GM19351 (cell line): ENCODE results near the gene GRID1.

ENCODE experiments used
- ATAC-seq: cut with Tn5 transposase; IDR thresholded peaks from one replicate; pipeline ENCODE4 v1.9.1; 2021; ENCODE audit warnings: mild to moderate bottlenecking, moderate library complexity; ENCODE audit not compliant: unreplicated experiment

Gene GRID1

GRCh38 chr10:86027346-86027745 lies 339.2 kb downstream of the GRID1 start:
- no peak for ATAC-seq

- ATAC-seq = no peak
These were observed 341.1 kb downstream of the GRID1 start for GRCh38 chr10:86025509-86025908.

DNA sequence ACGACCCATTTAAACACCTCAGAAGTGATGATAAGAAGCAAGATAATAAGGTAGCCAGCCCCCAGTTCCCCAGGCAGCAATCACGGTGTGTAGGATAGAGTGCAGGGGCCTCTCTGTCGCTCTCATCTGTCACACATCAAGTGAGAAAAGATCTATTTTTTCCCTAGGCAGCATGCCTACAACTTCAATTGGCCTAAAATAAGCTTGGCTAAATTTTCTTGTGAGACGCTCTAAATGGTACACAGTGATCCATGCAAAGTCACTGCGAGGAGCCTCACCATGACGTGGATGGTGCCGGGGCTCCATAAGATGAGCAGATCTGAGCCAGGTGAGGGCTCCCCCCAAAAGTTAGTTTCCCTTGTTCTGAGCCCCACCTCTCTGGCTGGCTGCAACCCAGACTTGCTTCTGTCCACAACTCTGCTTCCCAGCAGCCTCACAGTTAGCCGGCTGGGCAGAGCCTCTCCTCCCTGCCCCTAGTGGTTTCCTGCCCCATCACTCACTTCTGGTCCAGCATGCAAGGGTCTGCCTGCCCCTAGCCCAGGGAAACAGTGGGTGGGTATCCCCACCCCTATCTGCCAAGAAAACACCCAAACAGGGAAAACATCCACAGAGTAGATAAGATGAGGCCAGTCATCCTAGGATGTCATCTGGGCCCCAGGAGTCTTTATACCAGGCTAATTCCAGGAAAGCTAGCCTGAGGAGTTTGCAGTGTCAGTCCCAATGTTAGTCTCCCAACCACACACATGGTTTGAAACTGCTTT lies 342.1 kb downstream of the GRID1 start:
- ATAC-seq = no peak

DNA sequence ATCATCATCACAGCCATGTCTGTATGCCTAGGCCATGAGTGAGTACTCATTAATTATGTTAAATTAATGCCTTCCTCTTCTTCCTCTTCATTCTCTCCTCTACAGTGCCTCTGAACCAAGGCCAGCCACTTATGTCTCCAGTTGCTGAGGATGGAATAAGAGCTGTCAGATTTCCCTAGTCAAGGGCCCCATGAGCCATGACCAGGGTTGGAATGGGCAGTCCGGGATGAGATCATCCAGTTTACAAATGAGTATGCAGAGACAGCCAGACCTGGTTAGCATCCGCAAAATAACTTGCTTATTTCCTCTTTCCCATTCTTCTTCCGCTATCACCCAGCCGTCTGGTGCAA lies 342.7 kb downstream of the GRID1 start:
- ATAC-seq = no peak

DNA sequence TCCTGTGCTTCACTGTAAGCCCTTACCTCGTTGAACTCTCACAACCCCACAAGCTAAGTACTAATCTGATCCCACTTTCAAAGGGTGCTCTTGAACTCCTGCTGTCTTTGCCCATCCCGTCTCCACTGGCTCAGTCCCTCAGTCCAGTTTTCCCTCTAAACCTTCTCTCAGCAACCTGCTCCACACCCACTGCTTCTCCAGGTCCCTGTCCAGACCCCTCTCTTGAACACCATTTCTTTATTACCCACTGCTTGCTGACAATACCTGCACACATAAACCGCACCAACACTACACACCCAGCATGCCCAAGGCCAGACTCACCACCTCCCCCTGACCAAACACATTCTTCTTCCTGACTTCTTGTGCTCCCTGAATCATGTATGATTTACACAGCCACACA lies 343.3 kb downstream of the GRID1 start:
- no peak for ATAC-seq

GRCh38 chr10:86022906-86023305 lies 343.7 kb downstream of the GRID1 start:
- no peak for ATAC-seq

DNA sequence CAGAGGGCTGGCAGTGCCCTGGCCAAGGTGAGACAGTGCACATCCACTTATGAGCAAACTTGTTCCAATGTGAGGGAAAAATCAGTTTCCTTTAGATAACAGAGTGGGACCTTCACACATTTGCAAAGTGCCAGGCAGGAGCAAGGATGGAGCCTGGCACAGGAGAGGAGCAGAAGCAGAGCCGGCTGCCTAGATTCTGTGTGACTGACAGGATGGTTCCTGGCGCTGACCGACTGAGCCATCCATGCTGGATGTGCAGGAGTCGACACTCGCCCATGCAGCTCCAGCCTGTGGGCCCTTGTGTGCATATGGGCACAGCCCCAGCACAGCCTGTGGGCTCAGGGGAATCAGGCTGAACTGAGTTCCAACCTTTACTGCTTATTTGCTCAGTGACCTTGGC lies 346.5 kb downstream of the GRID1 start:
- ATAC-seq = no peak

DNA sequence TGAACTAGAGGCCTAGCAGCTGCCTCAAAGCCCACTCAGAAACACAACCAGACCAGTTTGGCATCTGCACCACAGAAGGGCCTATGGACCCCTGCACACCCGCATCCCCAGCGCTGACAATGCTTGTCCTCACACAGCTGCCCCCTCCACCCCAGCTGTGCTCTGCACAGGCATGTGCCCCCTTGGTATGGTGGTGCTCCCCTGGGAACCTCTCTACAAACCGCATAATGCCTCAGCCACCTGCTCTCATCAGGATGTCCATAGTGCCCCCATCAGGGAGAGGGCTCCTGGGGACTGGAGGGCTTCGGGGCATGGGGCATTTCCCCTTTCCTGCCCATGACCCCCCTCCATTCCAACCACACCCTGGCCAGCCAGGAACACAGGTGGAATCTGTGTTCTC lies 347.5 kb downstream of the GRID1 start:
- no peak for ATAC-seq

DNA sequence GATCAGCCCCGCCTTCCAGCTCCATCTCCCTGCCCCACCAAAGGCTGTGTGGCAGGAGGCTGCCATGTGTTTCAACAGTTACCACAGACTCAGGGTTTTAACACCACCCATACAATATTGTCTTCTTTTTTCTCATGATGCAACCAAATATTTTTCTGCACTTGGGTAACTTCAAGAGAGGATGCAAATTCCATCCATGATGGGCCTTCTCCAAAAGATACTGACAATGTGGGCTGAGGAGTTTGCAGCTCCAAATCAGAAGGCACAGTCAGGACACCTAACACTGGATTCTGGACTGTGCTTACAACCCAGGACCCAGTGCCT lies 347.9 kb downstream of the GRID1 start:
- no peak for ATAC-seq

DNA sequence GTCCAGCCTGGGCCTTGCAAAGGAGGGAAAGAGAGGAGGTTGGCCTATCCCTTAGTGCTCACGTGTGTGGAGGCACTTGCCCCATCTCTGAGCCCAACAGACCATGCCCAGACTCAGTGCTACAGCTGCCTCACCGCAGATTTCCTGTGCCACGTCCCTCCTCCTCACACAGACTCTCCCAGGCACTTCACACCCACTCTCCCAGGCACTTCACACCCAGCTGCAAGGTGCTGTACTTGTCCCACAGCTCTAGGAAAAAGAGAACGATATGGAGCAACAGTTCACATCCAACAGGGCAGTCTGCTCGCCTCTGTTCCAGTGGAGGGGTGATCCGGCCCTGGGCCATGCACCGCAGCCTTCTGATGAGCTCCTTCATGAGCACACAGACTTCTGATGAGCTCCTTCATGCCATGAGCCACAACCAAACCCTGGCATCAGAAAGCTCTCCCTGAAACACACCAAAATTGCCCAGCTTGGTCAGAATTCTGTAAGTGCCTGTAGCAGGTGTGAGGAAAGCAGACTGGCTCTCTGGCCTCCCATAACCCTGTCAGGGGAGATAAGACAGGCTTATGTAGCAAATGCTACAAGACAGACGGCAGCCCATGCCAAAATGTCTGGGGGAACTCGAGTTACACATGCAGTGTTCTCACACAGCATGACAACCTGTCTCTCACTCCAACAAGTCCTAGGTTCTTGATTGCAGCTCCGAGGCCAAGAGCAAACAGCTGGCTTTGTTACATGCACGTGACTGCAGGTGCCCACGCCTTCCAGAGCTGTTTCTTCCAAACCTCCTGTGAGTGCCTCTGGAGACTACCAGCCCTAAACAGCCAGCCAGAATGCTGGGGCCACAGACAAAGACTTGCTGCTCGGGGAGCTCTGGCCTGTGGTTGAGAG lies 348.5 kb downstream of the GRID1 start:
- peak; percentile 63 for ATAC-seq

DNA sequence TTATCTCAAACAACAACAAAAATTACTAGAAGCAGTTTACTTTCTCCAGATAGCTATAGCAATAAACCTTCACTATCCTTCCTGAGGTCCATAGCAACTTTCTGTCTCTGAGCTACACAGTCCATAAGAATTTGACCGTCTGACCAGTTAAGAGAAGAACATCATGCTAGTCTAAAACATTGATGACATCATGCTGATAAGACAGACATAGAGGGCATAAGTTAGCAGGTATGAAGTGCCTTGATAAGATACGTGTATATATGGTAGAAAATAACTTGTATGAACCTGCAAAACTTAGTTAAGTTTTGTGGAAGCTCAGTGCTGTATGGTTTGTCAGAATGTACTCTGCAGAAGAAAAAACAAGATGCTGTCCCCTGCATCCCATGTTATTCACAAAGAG lies 353.0 kb downstream of the GRID1 start:
- ATAC-seq = no peak

GRCh38 chr10:86007171-86007570 lies 359.4 kb downstream of the GRID1 start:
- ATAC-seq = no peak

GRCh38 chr10:86004337-86004736 lies 362.3 kb downstream of the GRID1 start:
- ATAC-seq = no peak

GRCh38 chr10:86003201-86003621 lies 363.4 kb downstream of the GRID1 start:
- no peak for ATAC-seq

DNA sequence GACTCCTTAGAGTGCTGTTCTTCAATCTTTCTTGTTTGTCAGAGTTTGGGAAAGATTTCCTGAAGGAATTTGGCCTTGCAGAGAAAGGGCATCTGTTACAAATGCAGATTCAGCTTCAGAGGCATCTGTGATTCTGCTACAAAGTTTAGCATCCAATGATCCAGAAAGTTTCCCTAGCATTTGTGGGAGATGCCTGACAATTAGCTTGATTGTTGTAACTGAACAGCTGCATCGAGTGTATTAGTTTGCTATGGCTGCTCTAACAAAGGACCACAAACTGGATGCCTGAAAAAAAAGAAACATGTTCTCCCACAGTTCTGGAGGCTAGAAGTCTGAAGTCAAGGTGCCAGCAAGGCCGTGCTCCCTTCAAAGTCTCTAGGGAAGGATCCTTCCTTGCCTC lies 365.1 kb downstream of the GRID1 start:
- no peak for ATAC-seq

- no peak for ATAC-seq
These were observed 369.1 kb downstream of the GRID1 start for GRCh38 chr10:85997544-85997943.

GRCh38 chr10:85995791-85996190 lies 370.8 kb downstream of the GRID1 start:
- peak; percentile 79 for ATAC-seq

- no peak for ATAC-seq
These were observed 372.6 kb downstream of the GRID1 start for GRCh38 chr10:85993840-85994507.

DNA sequence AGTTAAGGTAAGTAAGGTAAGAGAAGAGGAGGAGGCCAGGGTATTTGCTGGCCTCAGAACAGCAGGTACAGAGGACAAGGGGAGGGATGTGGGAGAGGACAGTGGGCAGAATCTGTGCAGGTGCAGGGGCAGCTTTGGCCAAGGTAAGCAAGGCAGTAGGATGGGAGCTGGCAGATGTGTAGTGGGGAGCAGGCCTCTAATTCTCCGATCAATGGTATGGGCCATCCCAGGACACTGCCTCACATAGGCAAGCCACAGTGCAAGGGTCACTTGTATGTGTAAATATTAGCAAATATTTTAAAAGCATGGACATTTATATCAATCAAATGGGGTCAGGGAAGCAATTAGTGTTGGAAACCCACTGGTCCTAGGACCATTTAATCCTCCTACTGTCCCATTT lies 373.5 kb downstream of the GRID1 start:
- no peak for ATAC-seq

- no peak for ATAC-seq
These were observed 374.3 kb downstream of the GRID1 start for GRCh38 chr10:85992324-85992723.

GRCh38 chr10:85986777-85987176 lies 379.8 kb downstream of the GRID1 start:
- ATAC-seq = no peak

- no peak for ATAC-seq
These were observed 383.5 kb downstream of the GRID1 start for GRCh38 chr10:85983051-85983450.
